Measurements from ENCODE around the gene SLC7A5.
"Not testable (repeated sequence)": the region's sequence is repeated elsewhere in the genome, so short reads cannot be mapped to it uniquely, and the experiment has no call there.

SLC7A5 gene

GRCh38 chr16:87789437-87790291 lies 79.6 kb downstream of the SLC7A5 start:
- DNase-seq: no peak

GRCh38 chr16:87788730-87789436 lies 80.4 kb downstream of the SLC7A5 start:
- DNase-seq: not testable (repeated sequence)

GRCh38 chr16:87787451-87788091 lies 81.7 kb downstream of the SLC7A5 start:
- DNase-seq: not testable (repeated sequence)

- no peak for DNase-seq
Measured at GRCh38 chr16:87784812-87785211, 84.5 kb downstream of the SLC7A5 start.

GRCh38 chr16:87782033-87782432 lies 87.3 kb downstream of the SLC7A5 start:
- no peak for DNase-seq

GRCh38 chr16:87780385-87780989 lies 88.8 kb downstream of the SLC7A5 start:
- peak; percentile 47 to 52 for DNase-seq

Data from CD4-positive, alpha-beta T cell treated with Interferon alpha-2 for 1 hour (primary cell).